SH-SY5Y (cell line): ENCODE results near the gene PTPRJ.

Experiments used
- GATA2 ChIP-seq: IDR thresholded peaks from 2 replicates; pipeline ENCODE4 v1.6.1; 2011; ENCODE audit warnings: mild to moderate bottlenecking, low read depth, low read length
- GATA3 ChIP-seq: IDR thresholded peaks from 2 replicates; pipeline ENCODE4 v1.6.1; 2011; ENCODE audit warnings: low read depth, mild to moderate bottlenecking, low read length, moderate library complexity

The PTPRJ gene

GRCh38 chr11:48182860-48183526 lies 202.6 kb downstream of the PTPRJ start:
- no peak for TF ChIP-seq GATA2
- TF ChIP-seq GATA3, result no peak

- TF ChIP-seq GATA2 (no peak), GATA3 (no peak)
These were observed 204.1 kb downstream of the PTPRJ start for GRCh38 chr11:48184452-48184851.

DNA sequence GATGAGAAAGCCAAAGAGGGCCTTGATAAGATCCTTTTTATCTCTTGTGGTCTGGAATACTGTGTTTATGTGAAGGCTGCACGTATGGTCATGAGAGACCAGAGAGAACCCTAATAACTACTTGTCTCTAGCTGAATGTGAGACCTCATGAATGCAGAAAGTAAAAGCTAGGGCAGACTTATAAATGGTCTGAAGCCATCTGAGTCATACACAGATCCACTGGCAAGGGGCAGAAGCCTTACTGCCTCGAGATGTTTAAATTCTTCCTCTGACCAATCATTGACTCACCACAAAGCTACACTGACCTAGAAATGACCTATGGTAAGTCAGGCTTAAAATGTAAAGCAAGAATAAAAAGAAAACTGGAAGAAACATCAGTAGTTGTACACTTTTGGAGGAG lies 213.5 kb downstream of the PTPRJ start:
- no peak for TF ChIP-seq GATA3
- no peak for TF ChIP-seq GATA2

DNA sequence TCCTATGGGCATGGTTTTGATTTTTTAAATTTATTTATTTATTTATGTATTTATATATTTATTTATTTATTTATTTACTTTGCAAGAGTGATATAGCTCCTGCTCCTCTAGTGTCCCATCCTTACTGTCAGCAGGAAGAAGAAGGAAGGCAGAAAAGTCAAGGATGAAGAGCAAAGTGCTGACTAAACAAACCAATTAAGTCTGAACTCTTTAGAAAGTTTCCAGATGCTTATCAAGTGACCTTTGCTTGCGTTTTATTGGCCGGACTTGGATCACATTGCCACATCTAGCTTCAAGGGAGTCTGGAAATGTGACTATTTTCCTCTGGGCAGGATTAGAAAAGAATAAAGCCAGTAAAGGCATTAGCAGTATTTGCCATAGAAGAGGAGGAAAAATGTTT lies 227.5 kb downstream of the PTPRJ start:
- no peak for TF ChIP-seq GATA3

GRCh38 chr11:48210052-48210451 lies 229.7 kb downstream of the PTPRJ start:
- TF ChIP-seq GATA2 (no peak), GATA3 (no peak)

DNA sequence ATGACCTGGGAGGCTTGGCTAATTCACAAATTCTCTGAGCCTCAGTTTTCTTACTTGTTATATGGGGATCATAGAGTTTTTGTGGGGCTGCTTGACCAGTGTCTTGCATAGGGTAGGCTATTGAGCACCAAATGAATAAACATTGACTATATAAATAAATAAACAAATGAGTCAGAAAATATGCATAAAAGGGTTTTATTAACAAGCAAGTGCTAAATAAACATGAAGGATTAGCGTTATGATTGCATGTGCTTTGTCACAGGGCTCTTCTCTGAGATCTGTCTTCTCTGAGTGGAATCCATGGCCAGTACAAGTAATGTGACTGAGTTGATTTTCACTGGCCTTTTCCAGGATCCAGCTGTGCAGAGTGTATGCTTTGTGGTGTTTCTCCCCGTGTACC lies 236.2 kb downstream of the PTPRJ start, which contains the start of gene OR4B1:
Gene OR4B1 (plus strand): TSS at position 301 of the 400 bp plus-strand sequence. CDS start 0 bp downstream, at position 301.
- TF ChIP-seq GATA2, result no peak
- TF ChIP-seq GATA3, result no peak
